ENCODE data around the gene GALNT14. TPM values are rescaled to one million over a fixed set of nuclear protein-coding genes. Genes with fewer than 3 reads are reported as not detected.
A peak's percentile ranks its signal among the peaks of the same experiment; 100 is the strongest.

GALNT14 gene
- total RNA-seq, 1 donor from 2014 or later: 6.4 TPM

DNA sequence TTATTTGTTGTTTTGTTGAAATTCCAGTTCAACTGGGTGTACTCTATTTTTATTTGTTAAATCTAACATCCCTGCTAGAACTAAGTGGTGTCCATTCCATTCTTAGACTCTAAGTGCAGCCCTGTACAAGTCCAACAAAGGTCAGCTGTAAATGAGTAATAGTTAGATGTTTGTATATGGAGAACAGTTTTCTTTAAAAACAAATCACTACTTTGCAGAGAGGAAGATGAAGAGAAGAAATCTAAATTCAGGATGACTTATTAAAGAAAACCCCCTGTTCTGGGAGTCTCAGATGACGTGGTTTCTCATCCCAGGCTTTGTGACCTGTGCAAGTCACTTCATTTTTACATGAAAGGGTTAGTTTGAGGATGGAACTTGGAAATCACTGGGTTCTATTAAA lies 57.9 kb downstream of the GALNT14 start:
- Histone ChIP-seq H3K36me3 (no peaks in the 10 kb centered on the region), H4K20me1 (ENCODE audit: low read depth) (no peaks in the 10 kb centered on the region), H3K4me3 (no peak overlapping the region), H3K79me2 (ENCODE audit: low read depth) (no peaks in the 10 kb centered on the region), H3K27me3 (no peaks in the 10 kb centered on the region), H3K9me3 (ENCODE audit: low read depth) (no peaks in the 10 kb centered on the region), H3K4me1 (peaks cover 5% of the 10 kb centered on the region), H3K27ac (no peak overlapping the region), H3F3A (ENCODE audit: low read depth) (peaks cover 4% of the 10 kb centered on the region), H3K9ac (no peak overlapping the region), H2AFZ (replicated peaks) (no peak overlapping the region), H3K4me2 (no peak overlapping the region)
- H3K9me3 Mint-ChIP-seq: no peaks in the 10 kb centered on the region
- H3K4me3 Mint-ChIP-seq: no peak overlapping the region
- no peak for DNase-seq (ENCODE audit: low spot score)
- peaks cover 6% of the 10 kb centered on the region for H3K27me3 Mint-ChIP-seq (ENCODE audit: insufficient read depth, low read depth)
- no peaks in the 10 kb centered on the region for H3K36me3 Mint-ChIP-seq
- TF ChIP-seq CTCF (IDR thresholded peaks at IDR 0.05) (no peak), EZH2phosphoT487 (IDR thresholded peaks at IDR 0.05) (no peak), EZH2 (IDR thresholded peaks at IDR 0.05) (no peak)
- H3K27ac Mint-ChIP-seq: no peak overlapping the region
- H3K4me1 Mint-ChIP-seq: peaks cover 7% of the 10 kb centered on the region

DNA sequence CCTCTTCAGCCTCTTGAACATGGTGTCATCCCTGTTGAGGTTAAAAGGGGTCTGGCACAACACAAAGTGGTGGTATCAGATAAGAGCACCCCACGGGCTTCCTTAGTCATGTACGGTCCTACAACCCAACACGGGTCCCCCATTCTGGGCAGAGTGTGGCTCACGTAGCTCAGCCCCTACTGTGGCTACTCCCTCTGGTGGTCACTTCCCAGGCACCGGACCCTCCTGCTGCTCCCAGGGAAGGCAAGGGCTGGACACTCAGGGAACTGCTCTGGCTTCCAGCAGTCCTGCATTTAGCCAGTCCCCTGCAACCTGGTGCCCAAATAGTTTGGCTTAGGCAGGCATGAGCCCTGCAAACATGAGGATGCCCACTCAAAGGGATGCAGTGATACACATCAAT lies 58.6 kb downstream of the GALNT14 start:
- H3F3A ChIP-seq (ENCODE audit: low read depth): peaks cover 7% of the 10 kb centered on the region
- H3K4me3 ChIP-seq: no peak overlapping the region
- peak; percentile 69 for TF ChIP-seq CTCF (IDR thresholded peaks at IDR 0.05)
- TF ChIP-seq EZH2phosphoT487 (IDR thresholded peaks at IDR 0.05): no peak
- H3K36me3 ChIP-seq: no peaks in the 10 kb centered on the region
- H3K4me2 ChIP-seq: no peak overlapping the region
- H2AFZ ChIP-seq (replicated peaks): no peak overlapping the region
- no peaks in the 10 kb centered on the region for H3K9me3 ChIP-seq (ENCODE audit: low read depth)
- no peaks in the 10 kb centered on the region for H3K27me3 ChIP-seq
- H3K36me3 Mint-ChIP-seq: no peaks in the 10 kb centered on the region
- no peak overlapping the region for H3K4me3 Mint-ChIP-seq
- no peaks in the 10 kb centered on the region for H4K20me1 ChIP-seq (ENCODE audit: low read depth)
- peaks cover 11% of the 10 kb centered on the region for H3K4me1 Mint-ChIP-seq
- H3K79me2 ChIP-seq (ENCODE audit: low read depth): no peaks in the 10 kb centered on the region
- no peak overlapping the region for H3K9ac ChIP-seq
- no peak overlapping the region for H3K27ac Mint-ChIP-seq
- peaks cover 4% of the 10 kb centered on the region for H3K27me3 Mint-ChIP-seq (ENCODE audit: insufficient read depth, low read depth)
- H3K27ac ChIP-seq: no peak overlapping the region
- peaks cover 10% of the 10 kb centered on the region for H3K4me1 ChIP-seq
- no peaks in the 10 kb centered on the region for H3K9me3 Mint-ChIP-seq
- DNase-seq (ENCODE audit: low spot score): peak; percentile 72

GRCh38 chr2:31078579-31079105 lies 59.6 kb downstream of the GALNT14 start:
- H3K9me3 Mint-ChIP-seq: no peaks in the 10 kb centered on the region
- no peaks in the 10 kb centered on the region for H3K79me2 ChIP-seq (ENCODE audit: low read depth)
- H4K20me1 ChIP-seq (ENCODE audit: low read depth): no peaks in the 10 kb centered on the region
- TF ChIP-seq EZH2 (IDR thresholded peaks at IDR 0.05) (no peak), CTCF (IDR thresholded peaks at IDR 0.05) (no peak), EZH2phosphoT487 (IDR thresholded peaks at IDR 0.05) (no peak)
- H3F3A ChIP-seq (ENCODE audit: low read depth): peaks cover 7% of the 10 kb centered on the region
- H3K9ac ChIP-seq: no peak overlapping the region
- H3K4me2 ChIP-seq: no peak overlapping the region
- no peak overlapping the region for H3K4me3 Mint-ChIP-seq
- no peaks in the 10 kb centered on the region for H3K36me3 ChIP-seq
- no peaks in the 10 kb centered on the region for H3K9me3 ChIP-seq (ENCODE audit: low read depth)
- no peak overlapping the region for H3K4me3 ChIP-seq
- no peak for DNase-seq (ENCODE audit: low spot score)
- H2AFZ ChIP-seq (replicated peaks): no peak overlapping the region
- H3K27ac ChIP-seq: no peak overlapping the region
- peaks cover 11% of the 10 kb centered on the region for H3K4me1 Mint-ChIP-seq
- H3K27me3 Mint-ChIP-seq (ENCODE audit: insufficient read depth, low read depth): peaks cover 4% of the 10 kb centered on the region
- peaks cover 10% of the 10 kb centered on the region for H3K4me1 ChIP-seq
- no peaks in the 10 kb centered on the region for H3K27me3 ChIP-seq
- H3K36me3 Mint-ChIP-seq: no peaks in the 10 kb centered on the region
- no peak overlapping the region for H3K27ac Mint-ChIP-seq
